ENCODE data around the gene ACD.

The ACD gene

DNA sequence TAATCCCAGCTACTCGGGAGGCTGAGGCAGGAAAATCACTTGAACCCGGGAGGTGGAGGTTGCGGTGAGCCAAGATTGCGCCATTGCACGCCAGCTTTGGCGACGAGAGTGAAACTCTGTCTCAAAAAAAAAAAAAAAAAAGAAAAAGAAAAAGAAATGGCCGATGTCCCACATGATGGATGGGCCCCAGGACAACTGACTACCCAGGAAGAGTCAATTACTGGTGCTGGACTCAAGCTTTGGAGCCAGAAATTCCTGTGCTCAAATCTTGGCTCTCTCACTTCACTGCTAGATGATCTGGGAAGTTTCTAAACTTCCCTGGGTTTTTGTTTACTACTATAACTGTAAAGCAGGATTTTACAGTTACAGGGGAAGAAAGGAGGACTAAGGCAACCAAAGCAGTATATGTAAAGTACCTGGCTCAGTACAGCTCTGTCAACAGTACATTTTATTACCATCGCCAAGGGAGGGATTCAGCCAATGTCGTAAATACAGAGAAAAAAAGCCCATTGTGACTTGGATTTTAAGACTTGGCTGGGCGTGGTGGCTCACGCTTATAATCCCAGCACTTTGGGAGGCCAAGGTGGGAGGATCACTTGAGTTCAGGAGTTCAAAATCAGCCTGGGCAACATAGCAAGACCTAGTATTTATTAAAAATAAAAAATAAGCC, 18.4 kb upstream of the ACD start (continued):
- TF ChIP-seq, protein P1, sequence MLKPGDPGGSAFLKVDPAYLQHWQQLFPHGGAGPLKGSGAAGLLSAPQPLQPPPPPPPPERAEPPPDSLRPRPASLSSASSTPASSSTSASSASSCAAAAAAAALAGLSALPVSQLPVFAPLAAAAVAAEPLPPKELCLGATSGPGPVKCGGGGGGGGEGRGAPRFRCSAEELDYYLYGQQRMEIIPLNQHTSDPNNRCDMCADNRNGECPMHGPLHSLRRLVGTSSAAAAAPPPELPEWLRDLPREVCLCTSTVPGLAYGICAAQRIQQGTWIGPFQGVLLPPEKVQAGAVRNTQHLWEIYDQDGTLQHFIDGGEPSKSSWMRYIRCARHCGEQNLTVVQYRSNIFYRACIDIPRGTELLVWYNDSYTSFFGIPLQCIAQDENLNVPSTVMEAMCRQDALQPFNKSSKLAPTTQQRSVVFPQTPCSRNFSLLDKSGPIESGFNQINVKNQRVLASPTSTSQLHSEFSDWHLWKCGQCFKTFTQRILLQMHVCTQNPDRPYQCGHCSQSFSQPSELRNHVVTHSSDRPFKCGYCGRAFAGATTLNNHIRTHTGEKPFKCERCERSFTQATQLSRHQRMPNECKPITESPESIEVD (tag by site-specific recombination; IDR thresholded peaks at IDR 0.05), result peak; percentile 76
- TF ChIP-seq, protein P2, sequence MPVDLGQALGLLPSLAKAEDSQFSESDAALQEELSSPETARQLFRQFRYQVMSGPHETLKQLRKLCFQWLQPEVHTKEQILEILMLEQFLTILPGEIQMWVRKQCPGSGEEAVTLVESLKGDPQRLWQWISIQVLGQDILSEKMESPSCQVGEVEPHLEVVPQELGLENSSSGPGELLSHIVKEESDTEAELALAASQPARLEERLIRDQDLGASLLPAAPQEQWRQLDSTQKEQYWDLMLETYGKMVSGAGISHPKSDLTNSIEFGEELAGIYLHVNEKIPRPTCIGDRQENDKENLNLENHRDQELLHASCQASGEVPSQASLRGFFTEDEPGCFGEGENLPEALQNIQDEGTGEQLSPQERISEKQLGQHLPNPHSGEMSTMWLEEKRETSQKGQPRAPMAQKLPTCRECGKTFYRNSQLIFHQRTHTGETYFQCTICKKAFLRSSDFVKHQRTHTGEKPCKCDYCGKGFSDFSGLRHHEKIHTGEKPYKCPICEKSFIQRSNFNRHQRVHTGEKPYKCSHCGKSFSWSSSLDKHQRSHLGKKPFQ (tag by site-specific recombination; IDR thresholded peaks at IDR 0.05), result no peak
- TF ChIP-seq KLF1 (tag by site-specific recombination; IDR thresholded peaks at IDR 0.05) (peak; percentile 93), ZNF121 (tag by site-specific recombination; IDR thresholded peaks at IDR 0.05) (peak; percentile 91), ZNF596 (tag by site-specific recombination; IDR thresholded peaks at IDR 0.05) (no peak), ZFP69B (tag by site-specific recombination; IDR thresholded peaks at IDR 0.05) (no peak), ZNF155 (tag by site-specific recombination; IDR thresholded peaks at IDR 0.05) (no peak), IKZF3 (tag by site-specific recombination; IDR thresholded peaks at IDR 0.05) (0 out of 2 replicates have a peak, but pooled peaks have one; percentile 13), ZNF561 (tag by site-specific recombination; IDR thresholded peaks at IDR 0.05; ENCODE audit: borderline replicate concordance) (peak; percentile 72), KLF7 (tag by site-specific recombination; IDR thresholded peaks at IDR 0.05; ENCODE audit: borderline replicate concordance) (peak; percentile 46; the same call in 1 of the 2 replicates), WT1 (tag by site-specific recombination; IDR thresholded peaks at IDR 0.05) (peak; percentile 84), ZNF660 (tag by site-specific recombination; IDR thresholded peaks at IDR 0.05) (no peak)
- TF ChIP-seq, protein P3, sequence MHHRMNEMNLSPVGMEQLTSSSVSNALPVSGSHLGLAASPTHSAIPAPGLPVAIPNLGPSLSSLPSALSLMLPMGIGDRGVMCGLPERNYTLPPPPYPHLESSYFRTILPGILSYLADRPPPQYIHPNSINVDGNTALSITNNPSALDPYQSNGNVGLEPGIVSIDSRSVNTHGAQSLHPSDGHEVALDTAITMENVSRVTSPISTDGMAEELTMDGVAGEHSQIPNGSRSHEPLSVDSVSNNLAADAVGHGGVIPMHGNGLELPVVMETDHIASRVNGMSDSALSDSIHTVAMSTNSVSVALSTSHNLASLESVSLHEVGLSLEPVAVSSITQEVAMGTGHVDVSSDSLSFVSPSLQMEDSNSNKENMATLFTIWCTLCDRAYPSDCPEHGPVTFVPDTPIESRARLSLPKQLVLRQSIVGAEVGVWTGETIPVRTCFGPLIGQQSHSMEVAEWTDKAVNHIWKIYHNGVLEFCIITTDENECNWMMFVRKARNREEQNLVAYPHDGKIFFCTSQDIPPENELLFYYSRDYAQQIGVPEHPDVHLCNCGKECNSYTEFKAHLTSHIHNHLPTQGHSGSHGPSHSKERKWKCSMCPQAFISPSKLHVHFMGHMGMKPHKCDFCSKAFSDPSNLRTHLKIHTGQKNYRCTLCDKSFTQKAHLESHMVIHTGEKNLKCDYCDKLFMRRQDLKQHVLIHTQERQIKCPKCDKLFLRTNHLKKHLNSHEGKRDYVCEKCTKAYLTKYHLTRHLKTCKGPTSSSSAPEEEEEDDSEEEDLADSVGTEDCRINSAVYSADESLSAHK (tag by site-specific recombination; IDR thresholded peaks at IDR 0.05), result peak; percentile 92
- TF ChIP-seq, protein P4, sequence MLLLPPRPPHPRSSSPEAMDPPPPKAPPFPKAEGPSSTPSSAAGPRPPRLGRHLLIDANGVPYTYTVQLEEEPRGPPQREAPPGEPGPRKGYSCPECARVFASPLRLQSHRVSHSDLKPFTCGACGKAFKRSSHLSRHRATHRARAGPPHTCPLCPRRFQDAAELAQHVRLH (tag by site-specific recombination; IDR thresholded peaks at IDR 0.05), result 0 out of 2 replicates have a peak, but pooled peaks have one; percentile 14

DNA sequence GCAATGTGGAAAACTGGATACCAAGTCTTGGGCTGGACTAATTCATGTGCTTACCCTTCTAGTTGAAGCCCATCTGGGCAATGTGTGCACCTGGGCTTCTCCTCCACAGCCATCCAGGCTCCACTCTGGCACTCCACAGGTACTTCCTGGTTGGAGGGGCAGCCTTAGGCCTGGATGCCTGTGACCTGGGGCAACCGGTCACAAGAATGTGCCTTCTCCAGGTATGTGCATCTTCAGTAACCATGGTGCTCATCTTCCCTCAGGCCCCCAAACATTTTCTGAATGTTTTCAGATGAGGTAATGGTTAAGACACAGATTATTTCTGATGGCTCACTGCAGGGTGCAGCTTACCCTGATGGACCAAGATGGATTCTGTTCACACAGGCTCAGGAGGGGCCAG, 17.7 kb upstream of the ACD start:
- H3K4me1 ChIP-seq (ENCODE audit: control insufficient read depth, insufficient read depth, low read length), result 0 out of 2 replicates have a peak, but pooled peaks cover 3% of the 10 kb centered on the region
- ChIA-PET CTCF (interaction anchor here (0.6 to 1.5 kb wide), 3 partner anchors 41 to 206 kb away, joined by 3 read pairs; partner anchors contain the start of gene GFOD2), POLR2A (no interaction called here)
- H3K36me3 ChIP-seq (ENCODE audit: control insufficient read depth in 2 of 2, insufficient read depth in 1 of 2, low read length in 2 of 2), result peaks cover 0 to 29% of the 10 kb centered on the region in 2 experiments; a peak in 1 of 3 replicates
- TF ChIP-seq SP3 (tag by site-specific recombination; IDR thresholded peaks at IDR 0.05) (no peak), SCRT1 (tag by site-specific recombination; IDR thresholded peaks at IDR 0.05; ENCODE audit: borderline replicate concordance) (no peak)
- TF ChIP-seq, protein P5, sequence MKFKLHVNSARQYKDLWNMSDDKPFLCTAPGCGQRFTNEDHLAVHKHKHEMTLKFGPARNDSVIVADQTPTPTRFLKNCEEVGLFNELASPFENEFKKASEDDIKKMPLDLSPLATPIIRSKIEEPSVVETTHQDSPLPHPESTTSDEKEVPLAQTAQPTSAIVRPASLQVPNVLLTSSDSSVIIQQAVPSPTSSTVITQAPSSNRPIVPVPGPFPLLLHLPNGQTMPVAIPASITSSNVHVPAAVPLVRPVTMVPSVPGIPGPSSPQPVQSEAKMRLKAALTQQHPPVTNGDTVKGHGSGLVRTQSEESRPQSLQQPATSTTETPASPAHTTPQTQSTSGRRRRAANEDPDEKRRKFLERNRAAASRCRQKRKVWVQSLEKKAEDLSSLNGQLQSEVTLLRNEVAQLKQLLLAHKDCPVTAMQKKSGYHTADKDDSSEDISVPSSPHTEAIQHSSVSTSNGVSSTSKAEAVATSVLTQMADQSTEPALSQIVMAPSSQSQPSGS (tag by site-specific recombination; IDR thresholded peaks at IDR 0.05; ENCODE audit: low read depth), result peak; percentile 48
- TF ChIP-seq, protein P6, sequence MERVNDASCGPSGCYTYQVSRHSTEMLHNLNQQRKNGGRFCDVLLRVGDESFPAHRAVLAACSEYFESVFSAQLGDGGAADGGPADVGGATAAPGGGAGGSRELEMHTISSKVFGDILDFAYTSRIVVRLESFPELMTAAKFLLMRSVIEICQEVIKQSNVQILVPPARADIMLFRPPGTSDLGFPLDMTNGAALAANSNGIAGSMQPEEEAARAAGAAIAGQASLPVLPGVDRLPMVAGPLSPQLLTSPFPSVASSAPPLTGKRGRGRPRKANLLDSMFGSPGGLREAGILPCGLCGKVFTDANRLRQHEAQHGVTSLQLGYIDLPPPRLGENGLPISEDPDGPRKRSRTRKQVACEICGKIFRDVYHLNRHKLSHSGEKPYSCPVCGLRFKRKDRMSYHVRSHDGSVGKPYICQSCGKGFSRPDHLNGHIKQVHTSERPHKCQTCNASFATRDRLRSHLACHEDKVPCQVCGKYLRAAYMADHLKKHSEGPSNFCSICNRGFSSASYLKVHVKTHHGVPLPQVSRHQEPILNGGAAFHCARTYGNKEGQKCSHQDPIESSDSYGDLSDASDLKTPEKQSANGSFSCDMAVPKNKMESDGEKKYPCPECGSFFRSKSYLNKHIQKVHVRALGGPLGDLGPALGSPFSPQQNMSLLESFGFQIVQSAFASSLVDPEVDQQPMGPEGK (tag by site-specific recombination; IDR thresholded peaks at IDR 0.05), result no peak
- H3K9me3 ChIP-seq (ENCODE audit: control insufficient read depth, insufficient read depth, low read depth, low read length), result no peaks in the 10 kb centered on the region
- H3K27ac ChIP-seq (ENCODE audit: extremely low read depth, low read depth, low read length), result no peak overlapping the region
- H3K4me3 ChIP-seq (ENCODE audit: low read depth, low read length), result no peak overlapping the region

All from HEK293 (cell line).